ENCODE data around the gene IFNL1.
"Not testable (repeated sequence)": the region's sequence is repeated elsewhere in the genome, so short reads cannot be mapped to it uniquely, and the experiment has no call there.

IFNL1 gene

DNA sequence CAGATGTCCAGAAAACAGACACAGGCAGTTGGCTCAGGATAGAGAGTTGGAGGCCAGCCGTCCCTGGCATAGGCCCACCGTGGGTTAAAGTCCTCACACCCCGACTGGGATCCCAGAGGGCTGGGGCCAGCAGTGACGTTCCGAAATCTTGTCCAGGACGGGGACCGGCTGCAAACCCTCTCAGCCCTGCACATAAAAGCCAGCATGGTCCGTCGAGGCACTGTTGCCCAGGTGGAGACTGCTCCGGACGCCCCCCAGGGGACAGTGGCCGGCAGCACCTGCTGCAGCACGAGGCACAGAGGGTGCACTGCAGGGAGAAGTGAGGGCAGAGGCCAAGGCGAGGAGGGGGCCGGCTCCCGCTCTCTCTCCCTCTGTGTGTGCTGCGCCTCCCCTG lies 32.3 kb upstream of the IFNL1 start:
- TF ChIP-seq, protein P1, sequence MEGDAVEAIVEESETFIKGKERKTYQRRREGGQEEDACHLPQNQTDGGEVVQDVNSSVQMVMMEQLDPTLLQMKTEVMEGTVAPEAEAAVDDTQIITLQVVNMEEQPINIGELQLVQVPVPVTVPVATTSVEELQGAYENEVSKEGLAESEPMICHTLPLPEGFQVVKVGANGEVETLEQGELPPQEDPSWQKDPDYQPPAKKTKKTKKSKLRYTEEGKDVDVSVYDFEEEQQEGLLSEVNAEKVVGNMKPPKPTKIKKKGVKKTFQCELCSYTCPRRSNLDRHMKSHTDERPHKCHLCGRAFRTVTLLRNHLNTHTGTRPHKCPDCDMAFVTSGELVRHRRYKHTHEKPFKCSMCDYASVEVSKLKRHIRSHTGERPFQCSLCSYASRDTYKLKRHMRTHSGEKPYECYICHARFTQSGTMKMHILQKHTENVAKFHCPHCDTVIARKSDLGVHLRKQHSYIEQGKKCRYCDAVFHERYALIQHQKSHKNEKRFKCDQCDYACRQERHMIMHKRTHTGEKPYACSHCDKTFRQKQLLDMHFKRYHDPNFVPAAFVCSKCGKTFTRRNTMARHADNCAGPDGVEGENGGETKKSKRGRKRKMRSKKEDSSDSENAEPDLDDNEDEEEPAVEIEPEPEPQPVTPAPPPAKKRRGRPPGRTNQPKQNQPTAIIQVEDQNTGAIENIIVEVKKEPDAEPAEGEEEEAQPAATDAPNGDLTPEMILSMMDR (IDR thresholded peaks at IDR 0.05; ENCODE audit: control insufficient read depth, extremely low read depth, insufficient read depth): no peak
- DNase-seq (ENCODE audit: low read depth): no peak

DNA sequence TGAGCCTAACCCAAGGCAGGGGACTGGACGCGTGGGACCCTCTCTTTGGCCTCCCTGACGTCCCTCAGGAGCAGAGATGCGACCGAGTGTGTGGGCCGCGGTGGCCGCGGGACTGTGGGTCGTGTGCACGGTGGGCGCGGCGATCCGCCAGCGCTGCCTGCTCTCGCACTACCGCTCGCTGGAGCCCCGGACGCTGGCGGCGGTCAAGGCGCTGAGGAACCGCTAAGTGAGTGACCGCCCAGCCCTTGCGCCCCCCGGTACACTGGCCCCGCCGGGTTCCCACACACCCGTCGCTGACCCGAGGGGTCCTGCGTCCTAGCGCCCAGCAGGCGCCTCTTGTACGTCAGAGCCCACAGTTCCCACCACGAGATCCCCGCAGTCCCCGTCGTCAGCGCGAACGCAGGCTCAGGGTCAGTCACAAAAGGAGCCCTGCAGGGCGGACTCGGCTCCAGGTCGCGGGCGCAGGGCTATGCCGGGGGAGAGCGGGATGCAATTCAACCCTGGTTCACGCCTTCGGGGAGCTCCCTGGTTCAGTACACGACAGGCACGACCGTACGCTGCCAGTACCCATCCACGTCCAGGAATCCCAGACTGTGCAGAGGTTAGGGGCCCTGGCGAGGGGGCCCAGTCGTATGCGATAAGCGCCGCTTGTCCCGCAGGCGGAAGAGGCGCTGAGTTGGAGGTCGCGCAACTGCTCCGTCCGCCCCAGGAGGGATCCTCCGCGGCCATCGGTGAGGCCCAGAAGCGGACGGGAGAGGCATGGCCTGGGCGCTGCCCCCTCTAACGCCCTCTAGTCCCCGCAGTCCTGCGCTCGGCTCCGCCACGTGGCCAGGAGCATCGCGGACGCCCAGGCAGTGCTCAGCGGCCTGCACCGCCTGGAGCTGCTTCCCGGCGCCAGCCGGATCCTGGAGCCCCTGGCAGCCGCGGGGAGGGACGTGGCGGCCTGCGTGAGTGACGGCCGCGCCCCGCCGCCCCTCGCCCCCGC lies 31.6 kb upstream of the IFNL1 start:
- TF ChIP-seq, protein P1 (IDR thresholded peaks at IDR 0.05; ENCODE audit: control insufficient read depth, extremely low read depth, insufficient read depth): no peak
- DNase-seq (ENCODE audit: low read depth): no peak
- H3K4me3 ChIP-seq (ENCODE audit: low read depth, low read length): no peak overlapping the region

More for the DNA sequence above, 32.3 kb upstream of the IFNL1 start:
- H3K4me3 ChIP-seq (ENCODE audit: low read depth, low read length): no peak overlapping the region

- TF ChIP-seq, protein P1 (IDR thresholded peaks at IDR 0.05; ENCODE audit: control insufficient read depth, extremely low read depth, insufficient read depth): no peak
- DNase-seq (ENCODE audit: low read depth): no peak
- no peak overlapping the region for H3K4me3 ChIP-seq (ENCODE audit: low read depth, low read length)
Observed at GRCh38 chr19:39265321-39265916, 30.8 kb upstream of the IFNL1 start.

GRCh38 chr19:39268085-39268484 lies 28.1 kb upstream of the IFNL1 start, which contains the start of gene IFNL2:
TSS of gene IFNL2 (plus strand) at chr19:39268396. CDS start at chr19:39268569, 173 bp downstream.
- not testable (repeated sequence) for H3K4me3 ChIP-seq (ENCODE audit: low read depth, low read length); DNase-seq (ENCODE audit: low read depth)

DNA sequence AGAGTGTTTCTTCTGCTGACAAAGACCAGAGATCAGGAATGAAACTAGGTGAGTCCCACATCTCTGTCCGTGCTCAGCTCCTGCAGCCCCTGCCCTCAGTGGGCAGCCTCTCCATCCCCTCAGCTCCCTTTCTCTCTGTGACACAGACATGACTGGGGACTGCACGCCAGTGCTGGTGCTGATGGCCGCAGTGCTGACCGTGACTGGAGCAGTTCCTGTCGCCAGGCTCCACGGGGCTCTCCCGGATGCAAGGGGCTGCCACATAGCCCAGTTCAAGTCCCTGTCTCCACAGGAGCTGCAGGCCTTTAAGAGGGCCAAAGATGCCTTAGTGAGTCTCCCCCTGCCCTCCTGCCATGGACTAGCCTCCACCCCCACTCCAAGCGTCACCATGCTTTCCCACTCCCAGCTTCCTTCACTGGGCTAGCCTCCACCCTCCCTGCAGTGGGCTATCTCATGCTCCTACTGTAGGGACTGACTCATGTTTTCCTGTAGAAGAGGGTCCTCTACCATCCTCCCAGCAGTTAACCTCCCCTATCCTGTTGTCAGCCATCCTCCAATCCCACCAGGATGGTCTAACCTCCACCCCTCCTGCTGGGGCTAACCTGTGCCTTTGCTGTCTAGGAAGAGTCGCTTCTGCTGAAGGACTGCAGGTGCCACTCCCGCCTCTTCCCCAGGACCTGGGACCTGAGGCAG lies 27.5 kb upstream of the IFNL1 start:
- DNase-seq (ENCODE audit: low read depth); H3K4me3 ChIP-seq (ENCODE audit: low read depth, low read length): not testable (repeated sequence)

DNA sequence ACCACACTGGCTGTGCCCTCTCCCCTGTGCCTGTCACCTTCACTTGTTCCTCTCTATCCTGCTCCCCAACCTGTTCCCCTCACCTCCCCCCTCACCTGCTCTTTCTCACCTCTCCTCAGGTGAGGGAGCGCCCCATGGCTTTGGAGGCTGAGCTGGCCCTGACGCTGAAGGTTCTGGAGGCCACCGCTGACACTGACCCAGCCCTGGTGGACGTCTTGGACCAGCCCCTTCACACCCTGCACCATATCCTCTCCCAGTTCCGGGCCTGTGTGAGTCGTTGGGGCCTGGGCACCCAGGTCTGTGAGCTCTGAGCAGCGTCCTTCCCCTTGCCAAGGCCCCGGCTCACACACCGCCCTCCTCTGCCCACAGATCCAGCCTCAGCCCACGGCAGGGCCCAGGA lies 26.8 kb upstream of the IFNL1 start:
- not testable (repeated sequence) for H3K4me3 ChIP-seq (ENCODE audit: low read depth, low read length); DNase-seq (ENCODE audit: low read depth)

DNA sequence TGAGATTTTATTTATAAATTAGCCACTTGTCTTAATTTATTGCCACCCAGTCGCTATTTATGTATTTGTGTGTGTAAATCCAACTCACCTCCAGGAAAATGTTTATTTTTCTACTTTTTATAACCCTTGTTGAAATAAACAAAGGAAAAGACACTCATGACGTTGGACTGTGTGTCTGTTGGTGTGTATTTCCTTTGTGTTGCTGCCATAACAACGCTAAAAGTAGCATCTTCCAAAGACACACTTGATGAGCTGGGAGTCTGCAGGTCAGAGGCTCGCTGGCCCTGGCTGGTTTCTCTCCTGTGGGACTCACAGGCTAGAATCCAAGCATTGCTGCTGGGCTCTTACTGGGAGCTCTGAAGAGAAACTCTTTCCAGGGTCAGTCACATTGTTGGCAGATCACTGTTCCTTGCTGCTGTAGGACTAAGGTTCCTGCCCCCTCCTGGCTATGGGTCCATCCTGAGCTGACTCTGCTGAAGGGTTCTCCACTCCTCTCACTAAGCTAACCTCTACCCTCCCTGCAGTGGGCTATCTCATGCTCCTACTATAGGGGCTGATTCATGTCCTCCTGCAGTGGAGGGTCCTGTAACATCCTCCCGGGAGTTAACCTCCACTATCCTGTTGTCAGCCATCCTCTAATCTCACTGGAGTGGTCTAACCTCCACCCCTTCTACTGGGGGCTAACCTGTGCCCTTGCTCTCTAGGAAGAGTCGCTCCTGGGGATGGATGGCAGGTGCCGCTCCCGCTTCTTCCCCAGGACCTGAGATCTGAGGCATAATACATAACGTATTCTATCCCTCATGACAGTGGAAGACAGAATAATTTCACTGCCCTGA lies 26.0 kb upstream of the IFNL1 start:
- TF ChIP-seq, protein P1 (IDR thresholded peaks at IDR 0.05; ENCODE audit: control insufficient read depth, extremely low read depth, insufficient read depth): no peak
- no peak for DNase-seq (ENCODE audit: low read depth)
- H3K4me3 ChIP-seq (ENCODE audit: low read depth, low read length): no peak overlapping the region

- DNase-seq (ENCODE audit: low read depth); H3K4me3 ChIP-seq (ENCODE audit: low read depth, low read length): not testable (repeated sequence)
Observed at GRCh38 chr19:39273859-39274258, 22.3 kb upstream of the IFNL1 start.

Measured in LNCaP clone FGC (cell line).